ENCODE results near the gene BARX1.

DNA sequence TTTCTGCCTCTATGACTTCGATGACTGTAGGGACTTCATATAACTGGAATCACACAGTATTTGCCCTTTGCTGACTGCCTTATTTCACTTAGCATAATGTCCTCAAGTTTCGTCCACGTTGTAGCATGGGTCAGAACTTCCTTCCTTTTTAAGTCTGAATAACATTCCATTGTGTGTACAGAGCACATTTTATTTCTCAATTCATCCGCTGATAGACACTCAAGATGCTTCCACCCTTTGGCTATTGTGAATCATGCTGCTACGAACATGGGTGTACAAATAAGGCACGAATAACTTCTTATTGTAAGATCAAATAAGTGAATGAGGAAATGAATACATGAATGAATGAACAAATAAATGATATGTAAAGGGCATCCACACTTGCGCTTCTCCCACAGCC is 13.0 kb downstream of the BARX1 start:
- TF ChIP-seq ELF4 (IDR thresholded peaks at IDR 0.05) (no peak), NFRKB (IDR thresholded peaks at IDR 0.05) (no peak), SP1 (IDR thresholded peaks at IDR 0.05) (no peak), BHLHE40 (IDR thresholded peaks at IDR 0.05; ENCODE audit: borderline replicate concordance) (no peak), ARNT (IDR thresholded peaks at IDR 0.05) (no peak), FOXK2 (IDR thresholded peaks at IDR 0.05) (no peak), FOXM1 (IDR thresholded peaks at IDR 0.05; ENCODE audit: borderline replicate concordance) (no peak), SUZ12 (IDR thresholded peaks at IDR 0.05) (no peak), FOXA1 (IDR thresholded peaks at IDR 0.05) (no peak), HDGF (IDR thresholded peaks at IDR 0.05; ENCODE audit: borderline replicate concordance) (no peak), LEF1 (IDR thresholded peaks at IDR 0.05; ENCODE audit: borderline replicate concordance) (no peak), ZNF384 (IDR thresholded peaks at IDR 0.05) (no peak)
- TF ChIP-seq, protein P1, sequence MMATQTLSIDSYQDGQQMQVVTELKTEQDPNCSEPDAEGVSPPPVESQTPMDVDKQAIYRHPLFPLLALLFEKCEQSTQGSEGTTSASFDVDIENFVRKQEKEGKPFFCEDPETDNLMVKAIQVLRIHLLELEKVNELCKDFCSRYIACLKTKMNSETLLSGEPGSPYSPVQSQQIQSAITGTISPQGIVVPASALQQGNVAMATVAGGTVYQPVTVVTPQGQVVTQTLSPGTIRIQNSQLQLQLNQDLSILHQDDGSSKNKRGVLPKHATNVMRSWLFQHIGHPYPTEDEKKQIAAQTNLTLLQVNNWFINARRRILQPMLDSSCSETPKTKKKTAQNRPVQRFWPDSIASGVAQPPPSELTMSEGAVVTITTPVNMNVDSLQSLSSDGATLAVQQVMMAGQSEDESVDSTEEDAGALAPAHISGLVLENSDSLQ (IDR thresholded peaks at IDR 0.05), result no peak
